Loucy (cell line): ENCODE results near the gene NOP16.

Experiments used
- H2AFZ ChIP-seq: fragments of 200-600 bp; sonication (generic); 2 replicates; pipeline ENCODE4 v1.6.0; 2016; ENCODE audit warnings: antibody characterized with exemption, mild to moderate bottlenecking, low read length, moderate library complexity
- H3F3A ChIP-seq: fragments of 200-600 bp; 2 replicates; pipeline ENCODE4 v1.6.0; 2016; ENCODE audit warnings: antibody characterized with exemption, low read depth, mild to moderate bottlenecking
- H3K27me3 ChIP-seq: fragments of 200-600 bp; sonication (generic); 2 replicates; pipeline ENCODE4 v1.6.1; 2014; ENCODE audit warnings: low read length, mild to moderate bottlenecking; ENCODE audit not compliant: insufficient read depth, poor library complexity, severe bottlenecking
- H3K36me3 ChIP-seq: fragments of 200-600 bp; sonication (generic); 2 replicates; pipeline ENCODE4 v1.6.1; 2016; ENCODE audit warnings: low read length; ENCODE audit not compliant: insufficient read depth
- H3K4me1 ChIP-seq: fragments of 200-600 bp; sonication (generic); 2 replicates; pipeline ENCODE4 v1.5.1; 2014; ENCODE audit warnings: low read length, mild to moderate bottlenecking; ENCODE audit not compliant: insufficient read depth, poor library complexity, severe bottlenecking
- H3K4me2 ChIP-seq: fragments of 200-600 bp; sonication (generic); 2 replicates; pipeline ENCODE4 v1.6.0; 2014; ENCODE audit warnings: antibody characterized with exemption, low read length, low read depth, mild to moderate bottlenecking; ENCODE audit not compliant: poor library complexity, severe bottlenecking
- H3K4me3 ChIP-seq: fragments of 200-600 bp; sonication (generic); 2 replicates; pipeline ENCODE4 v1.5.1; 2014; ENCODE audit warnings: low read length, mild to moderate bottlenecking, mixed read lengths; ENCODE audit not compliant: poor library complexity, severe bottlenecking
- H3K79me2 ChIP-seq: fragments of 200-600 bp; sonication (generic); 2 replicates; pipeline ENCODE4 v1.6.1; 2014; ENCODE audit warnings: low read length; ENCODE audit not compliant: insufficient read depth
- H3K9ac ChIP-seq: fragments of 200-600 bp; sonication (generic); 2 replicates; pipeline ENCODE4 v1.6.0; 2014; ENCODE audit warnings: mild to moderate bottlenecking, low read depth, low read length, moderate library complexity; ENCODE audit not compliant: poor library complexity, severe bottlenecking
- H3K9me2 ChIP-seq: fragments of 200-600 bp; sonication (generic); replicated peaks from 2 replicates; pipeline ENCODE4 v1.6.1; 2016; ENCODE audit warnings: low read depth, low read length, mixed read lengths
- H3K9me3 ChIP-seq: fragments of 200-600 bp; sonication (generic); 2 replicates; pipeline ENCODE4 v1.6.1; 2014; ENCODE audit warnings: mild to moderate bottlenecking, antibody characterized with exemption, low read length, low read depth; ENCODE audit not compliant: insufficient read depth
- H4K20me1 ChIP-seq: fragments of 200-600 bp; sonication (generic); 2 replicates; pipeline ENCODE4 v1.6.0; 2014; ENCODE audit warnings: antibody characterized with exemption, low read length, mild to moderate bottlenecking; ENCODE audit not compliant: insufficient read depth, poor library complexity, severe bottlenecking
- CTCF ChIP-seq: fragments of 200-600 bp; sonication (generic); conservative IDR thresholded peaks from 2 replicates; pipeline ENCODE4 v1.5.1; 2014; ENCODE audit warnings: mild to moderate bottlenecking, antibody characterized with exemption, low read length
- EZH2phosphoT487 ChIP-seq: fragments of 200-600 bp; IDR thresholded peaks from 2 replicates; pipeline ENCODE4 v1.6.1; 2018; ENCODE audit warnings: antibody characterized with exemption, mild to moderate bottlenecking, moderate library complexity, borderline replicate concordance

The NOP16 gene

GRCh38 chr5:176355400-176356178 is 32.8 kb downstream of the NOP16 start:
- TF ChIP-seq CTCF (no peak), EZH2phosphoT487 (no peak)
- H3K27me3 ChIP-seq, result no peaks in the 10 kb centered on the region

GRCh38 chr5:176353533-176353932 is 34.9 kb downstream of the NOP16 start:
- H4K20me1 ChIP-seq, result peaks cover 11% of the 10 kb centered on the region
- H3K4me3 ChIP-seq, result no peak overlapping the region
- no peaks in the 10 kb centered on the region for H3K9me3 ChIP-seq
- TF ChIP-seq EZH2phosphoT487 (no peak), CTCF (no peak)
- H2AFZ ChIP-seq, result no peak overlapping the region
- H3K27me3 ChIP-seq, result no peaks in the 10 kb centered on the region
- H3K4me2 ChIP-seq, result no peak overlapping the region
- H3K4me1 ChIP-seq, result no peaks in the 10 kb centered on the region
- no peaks in the 10 kb centered on the region for H3F3A ChIP-seq
- no peaks in the 10 kb centered on the region for H3K9me2 ChIP-seq
- peaks cover 42% of the 10 kb centered on the region; the same call in 1 of the 2 replicates for H3K79me2 ChIP-seq
- no peak overlapping the region for H3K9ac ChIP-seq
- peaks cover 34% of the 10 kb centered on the region; the same call in 1 of the 2 replicates for H3K36me3 ChIP-seq

More at GRCh38 chr5:176355400-176356178, 32.8 kb downstream of the NOP16 start:
- no peak overlapping the region for H3K9ac ChIP-seq
- H3K9me2 ChIP-seq, result no peaks in the 10 kb centered on the region
- no peak overlapping the region for H2AFZ ChIP-seq
- peaks cover 15% of the 10 kb centered on the region; the same call in 1 of the 2 replicates for H3K36me3 ChIP-seq
- peaks cover 19% of the 10 kb centered on the region for H4K20me1 ChIP-seq
- H3K4me3 ChIP-seq, result no peak overlapping the region
- no peaks in the 10 kb centered on the region for H3K9me3 ChIP-seq
- no peak overlapping the region for H3K4me2 ChIP-seq
- no peaks in the 10 kb centered on the region for H3F3A ChIP-seq
- peaks cover 5% of the 10 kb centered on the region for H3K4me1 ChIP-seq
- peaks cover 53% of the 10 kb centered on the region for H3K79me2 ChIP-seq

- Histone ChIP-seq H3K27me3 (no peaks in the 10 kb centered on the region), H3K9me2 (no peaks in the 10 kb centered on the region), H3K9ac (no peak overlapping the region), H3K9me3 (no peaks in the 10 kb centered on the region), H2AFZ (no peak overlapping the region), H3K36me3 (peaks cover 45% of the 10 kb centered on the region; the same call in 1 of the 2 replicates), H4K20me1 (peaks cover 9% of the 10 kb centered on the region), H3K79me2 (peaks cover 30% of the 10 kb centered on the region; the same call in 1 of the 2 replicates), H3K4me1 (no peaks in the 10 kb centered on the region), H3K4me2 (no peak overlapping the region), H3K4me3 (no peak overlapping the region), H3F3A (no peaks in the 10 kb centered on the region)
- TF ChIP-seq CTCF (no peak), EZH2phosphoT487 (no peak)
Observed at GRCh38 chr5:176352116-176352878, 36.1 kb downstream of the NOP16 start.
